Measurements from ENCODE around the gene PRSS12.
"Not testable (repeated sequence)": the region's sequence is repeated elsewhere in the genome, so short reads cannot be mapped to it uniquely, and the experiment has no call there.

PRSS12 gene

DNA sequence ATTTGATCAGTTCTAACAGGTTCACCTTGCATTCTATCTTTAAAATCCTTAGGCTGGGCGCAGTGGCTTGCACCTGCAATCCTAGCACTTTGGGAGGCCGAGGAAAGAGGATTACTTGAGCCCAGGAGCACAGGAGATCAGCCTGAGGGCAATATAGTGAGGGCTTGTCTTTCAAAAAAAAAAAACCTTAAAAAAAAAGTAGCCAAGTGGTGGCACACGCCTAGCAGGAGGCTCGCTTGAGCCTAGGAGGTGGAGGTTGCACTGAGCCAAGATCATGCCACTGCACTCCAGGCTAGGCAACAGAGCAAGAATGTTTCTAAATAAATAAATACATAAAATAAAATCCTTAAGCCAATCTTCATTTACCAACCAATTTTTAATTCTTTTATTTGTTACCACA is 75.6 kb downstream of the PRSS12 start:
- no peak for DNase-seq

DNA sequence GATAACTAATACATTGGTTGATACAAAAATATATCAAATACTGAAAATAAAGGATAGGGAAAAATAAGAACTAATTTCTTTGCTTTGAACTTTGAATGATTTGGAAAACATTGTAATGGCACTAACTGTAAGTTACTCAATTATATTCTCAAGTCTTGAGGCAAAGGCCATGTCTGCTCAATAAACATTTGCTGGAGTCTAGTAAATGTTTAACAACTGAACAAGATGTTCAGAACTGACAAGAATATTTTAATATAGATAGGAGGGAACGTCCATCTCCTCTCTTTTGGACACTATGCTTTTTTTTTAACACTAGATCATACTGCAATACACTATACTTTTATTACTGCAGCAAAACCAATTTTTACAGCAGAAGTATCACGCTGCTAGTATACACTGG is 76.2 kb downstream of the PRSS12 start:
- no peak for DNase-seq

DNA sequence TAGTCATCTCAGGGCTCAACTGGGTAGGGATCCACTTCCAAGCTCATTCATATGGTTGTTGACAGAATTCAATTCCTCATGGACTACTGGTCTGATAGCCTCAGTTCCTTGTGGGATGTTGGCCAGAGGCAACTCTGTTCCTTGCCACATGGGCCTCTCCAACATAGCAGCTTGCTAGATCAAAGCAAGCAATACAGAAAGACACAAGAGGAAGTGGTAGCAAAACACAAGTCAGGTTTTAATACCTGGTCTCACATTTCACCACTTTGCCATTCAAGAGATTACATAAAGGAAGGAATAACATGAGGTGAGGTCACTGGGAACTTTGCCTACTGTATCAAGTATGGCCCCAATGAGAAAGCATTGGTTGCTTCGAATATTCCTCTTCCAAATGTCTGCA is 79.2 kb downstream of the PRSS12 start:
- no peak for DNase-seq

DNA sequence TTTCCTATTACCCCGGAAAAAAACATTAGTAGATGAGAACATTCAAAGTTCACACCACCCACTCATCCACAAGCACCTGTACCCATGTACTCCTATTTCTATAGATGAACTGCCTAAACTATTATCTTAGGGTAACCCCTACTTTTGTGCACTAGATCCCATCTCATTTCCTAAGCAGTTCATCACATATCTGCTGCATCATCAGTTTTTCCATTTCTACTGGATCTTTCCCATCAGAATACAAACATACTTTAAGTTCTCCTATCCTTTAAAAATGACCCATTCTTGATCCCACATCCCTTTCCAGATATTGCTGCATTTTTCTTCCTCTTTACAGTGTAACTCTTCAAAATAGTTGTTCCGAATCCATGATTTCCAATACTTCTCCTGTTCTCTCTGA is 81.0 kb downstream of the PRSS12 start:
- DNase-seq, result no peak

GRCh38 chr4:118270492-118270891 is 82.3 kb downstream of the PRSS12 start:
- DNase-seq, result peak; percentile 47

GRCh38 chr4:118268780-118269179 is 84.0 kb downstream of the PRSS12 start:
- DNase-seq, result no peak

GRCh38 chr4:118266145-118266496 is 86.7 kb downstream of the PRSS12 start:
- not testable (repeated sequence) for DNase-seq

GRCh38 chr4:118265312-118266144 is 87.3 kb downstream of the PRSS12 start:
- no peak for DNase-seq

- no peak for DNase-seq
These were observed 88.7 kb downstream of the PRSS12 start for GRCh38 chr4:118264096-118264495.

- DNase-seq, result no peak
These were observed 92.5 kb downstream of the PRSS12 start for GRCh38 chr4:118260309-118260708.

DNA sequence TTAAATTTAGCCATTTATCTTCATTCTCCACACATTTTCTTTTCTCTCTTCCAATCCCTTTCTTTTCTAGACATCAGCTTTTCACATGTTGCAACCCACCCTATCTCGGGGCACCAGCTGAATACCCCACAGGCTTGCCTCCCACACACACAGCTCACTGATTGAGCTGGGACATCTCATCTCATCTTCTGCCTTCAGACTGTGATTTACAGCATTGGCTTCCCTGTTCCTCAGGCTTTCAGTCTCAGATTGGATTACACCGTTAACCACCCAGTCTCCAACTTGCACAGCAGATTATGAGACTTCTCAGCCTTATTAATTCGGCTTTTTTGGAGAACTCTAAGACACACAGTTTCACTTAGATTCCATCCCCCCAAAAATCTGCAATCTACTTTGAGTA is 93.7 kb downstream of the PRSS12 start:
- DNase-seq, result no peak

GRCh38 chr4:118254368-118254767 is 98.4 kb downstream of the PRSS12 start:
- no peak for DNase-seq

- no peak for DNase-seq
These were observed 102.9 kb downstream of the PRSS12 start for GRCh38 chr4:118249890-118250289.

DNA sequence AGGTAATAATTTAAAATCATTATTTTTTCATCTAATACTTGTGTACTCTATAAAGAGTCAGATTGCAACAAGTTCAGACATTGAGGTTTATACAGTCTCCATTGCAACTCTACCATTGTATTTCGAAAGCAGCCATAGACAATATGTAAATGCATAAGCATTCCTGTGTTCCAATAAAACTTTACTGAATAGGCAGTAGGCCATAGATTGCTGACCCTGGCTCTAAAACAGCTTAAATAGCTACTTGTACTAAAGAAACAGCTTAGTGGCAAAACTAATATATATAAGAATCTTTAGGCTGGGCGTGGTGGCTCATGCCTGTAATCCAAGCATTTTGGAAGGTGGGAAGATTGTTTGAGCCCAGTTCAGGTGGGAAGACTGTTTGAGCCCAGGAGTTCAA is 115.3 kb downstream of the PRSS12 start:
- no peak for DNase-seq

DNA sequence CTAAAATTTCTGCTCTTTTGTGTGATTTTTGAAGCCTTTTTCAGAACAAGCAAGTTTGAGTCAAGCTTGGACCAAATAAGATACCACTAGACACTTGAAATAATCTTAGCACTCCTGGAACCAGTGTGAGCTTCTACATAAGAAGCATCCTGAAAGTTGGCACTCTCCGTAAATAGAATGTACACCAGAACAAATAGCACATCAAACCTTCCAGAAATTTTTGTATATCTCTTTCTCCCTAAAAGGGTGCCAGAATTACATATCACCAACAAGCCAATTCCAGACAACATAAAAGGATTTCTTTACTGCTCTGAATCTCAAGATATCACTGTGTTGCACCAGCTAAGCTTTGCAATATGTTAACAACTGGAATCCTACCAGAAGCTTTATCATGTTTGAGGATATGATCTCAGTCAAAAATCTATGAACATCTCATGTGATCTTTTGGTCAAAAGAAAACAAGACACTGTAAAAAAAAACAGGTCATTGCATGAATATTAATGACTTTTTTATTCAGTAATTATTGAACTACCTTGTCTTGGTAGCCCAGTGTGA is 117.2 kb downstream of the PRSS12 start:
- no peak for DNase-seq

Measured in fibroblast of skin of abdomen (primary cell).